GM13976 (cell line): ENCODE results near the gene OPRPN.

Experiments used
- DNase-seq: peaks from one replicate; pipeline ENCODE4 v3.0.0; 2012; ENCODE audit warnings: low spot score
- in situ Hi-C: fragments of 300-500 bp; cut with MboI; formaldehyde crosslinking; loops from one replicate; pipeline ENCODE4 v1.12.0; 2022; ENCODE audit warnings: low sequenced_read_pairs, mixed read lengths, inconsistent platforms; ENCODE audit not compliant: unreplicated experiment
- TF ChIP-seq, protein P1 (sequence below): IDR thresholded peaks from 2 replicates; pipeline ENCODE4 v1.5.1; 2012; ENCODE audit warnings: borderline replicate concordance, mild to moderate bottlenecking; ENCODE audit not compliant: insufficient read depth; ENCODE audit errors: extremely low read depth, missing control alignments, control extremely low read depth

OPRPN gene, protein sequence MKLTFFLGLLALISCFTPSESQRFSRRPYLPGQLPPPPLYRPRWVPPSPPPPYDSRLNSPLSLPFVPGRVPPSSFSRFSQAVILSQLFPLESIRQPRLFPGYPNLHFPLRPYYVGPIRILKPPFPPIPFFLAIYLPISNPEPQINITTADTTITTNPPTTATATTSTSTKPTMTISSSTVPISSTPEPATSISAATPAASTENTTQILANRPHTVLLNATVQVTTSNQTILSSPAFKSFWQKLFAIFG

GRCh38 chr4:70397580-70397979 lies at the start of gene OPRPN:
Gene OPRPN, plus strand, starts transcription at chr4:70397940. Its CDS starts 1,346 bp downstream, at chr4:70399286.
- TF ChIP-seq, protein P1, sequence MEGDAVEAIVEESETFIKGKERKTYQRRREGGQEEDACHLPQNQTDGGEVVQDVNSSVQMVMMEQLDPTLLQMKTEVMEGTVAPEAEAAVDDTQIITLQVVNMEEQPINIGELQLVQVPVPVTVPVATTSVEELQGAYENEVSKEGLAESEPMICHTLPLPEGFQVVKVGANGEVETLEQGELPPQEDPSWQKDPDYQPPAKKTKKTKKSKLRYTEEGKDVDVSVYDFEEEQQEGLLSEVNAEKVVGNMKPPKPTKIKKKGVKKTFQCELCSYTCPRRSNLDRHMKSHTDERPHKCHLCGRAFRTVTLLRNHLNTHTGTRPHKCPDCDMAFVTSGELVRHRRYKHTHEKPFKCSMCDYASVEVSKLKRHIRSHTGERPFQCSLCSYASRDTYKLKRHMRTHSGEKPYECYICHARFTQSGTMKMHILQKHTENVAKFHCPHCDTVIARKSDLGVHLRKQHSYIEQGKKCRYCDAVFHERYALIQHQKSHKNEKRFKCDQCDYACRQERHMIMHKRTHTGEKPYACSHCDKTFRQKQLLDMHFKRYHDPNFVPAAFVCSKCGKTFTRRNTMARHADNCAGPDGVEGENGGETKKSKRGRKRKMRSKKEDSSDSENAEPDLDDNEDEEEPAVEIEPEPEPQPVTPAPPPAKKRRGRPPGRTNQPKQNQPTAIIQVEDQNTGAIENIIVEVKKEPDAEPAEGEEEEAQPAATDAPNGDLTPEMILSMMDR = no peak
- no peak for DNase-seq
- in situ Hi-C loops = no loop called here

- TF ChIP-seq, protein P1 = no peak
- in situ Hi-C loops = no loop called here
- no peak for DNase-seq
Measured at GRCh38 chr4:70356185-70356584, 41.6 kb upstream of the OPRPN start.

DNA sequence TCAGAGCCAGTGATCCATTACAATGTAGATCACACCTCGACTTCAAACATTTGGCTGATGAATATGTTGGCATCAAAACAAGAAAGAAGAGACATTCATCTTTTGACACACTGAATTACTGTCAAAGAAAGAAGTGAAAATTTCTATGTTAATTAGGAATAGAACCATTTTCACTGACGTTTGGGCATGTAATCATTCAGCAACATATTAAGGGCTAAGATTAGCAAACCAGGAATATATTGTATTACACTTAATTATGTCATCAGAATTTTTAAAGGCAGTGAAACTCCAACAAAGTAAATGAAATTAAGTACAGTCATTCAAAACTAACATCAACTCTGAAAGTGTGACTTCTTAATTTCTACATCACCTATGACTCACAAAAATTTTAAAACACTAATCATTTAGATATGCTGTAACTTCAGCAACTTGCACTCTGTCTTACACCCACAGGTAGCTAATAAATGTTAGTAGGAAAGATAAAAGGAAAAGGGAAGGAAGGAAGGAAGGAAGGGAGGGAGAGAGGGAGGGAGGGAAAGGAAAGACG lies 38.6 kb upstream of the OPRPN start:
- TF ChIP-seq, protein P1 = no peak
- DNase-seq = no peak
- in situ Hi-C loops = no loop called here

DNA sequence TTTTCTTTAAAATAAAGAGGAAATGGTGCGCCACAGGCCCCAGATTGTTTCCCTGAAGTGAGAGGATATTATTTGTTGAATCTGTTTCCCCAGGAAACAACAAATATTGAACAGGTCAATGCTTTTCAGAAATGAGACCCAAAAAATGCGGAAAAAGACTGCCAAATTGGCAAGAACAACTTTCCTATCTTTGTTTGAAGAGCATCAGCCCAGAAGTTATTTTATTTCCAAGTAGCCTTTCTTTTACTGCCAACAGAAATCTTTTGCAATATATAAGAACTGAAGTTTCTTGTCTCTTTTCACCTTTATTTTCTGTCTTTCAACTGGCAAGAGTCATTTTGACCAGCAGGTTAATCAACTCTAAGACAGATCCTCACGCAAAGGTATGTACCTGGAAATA lies 37.3 kb upstream of the OPRPN start, which contains the start of gene SMR3A:
SMR3A (plus strand) TSS at position 301 of the 400 bp plus-strand sequence. CDS start 1,356 bp downstream, outside the sequence.
- TF ChIP-seq, protein P1 = no peak
- in situ Hi-C loops = no loop called here
- no peak for DNase-seq

DNA sequence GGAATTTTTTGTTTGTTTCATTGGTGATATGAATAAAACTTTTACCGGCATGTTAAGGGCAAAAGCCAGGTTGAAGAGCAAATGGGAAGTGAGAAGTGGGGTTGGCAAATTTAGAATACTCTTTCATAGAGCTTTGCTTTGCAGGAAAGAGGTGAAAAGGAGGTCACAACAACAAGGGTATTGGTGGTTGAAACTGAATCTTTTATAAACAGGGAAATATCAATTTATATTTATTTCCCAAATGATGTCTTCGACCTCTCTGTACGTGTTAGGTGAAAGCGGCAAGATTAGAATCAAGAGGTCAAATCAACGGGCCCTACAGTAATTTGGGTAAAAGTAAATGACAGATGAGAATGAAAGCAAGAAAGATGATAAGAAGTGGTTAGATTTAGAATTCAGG lies 33.7 kb upstream of the OPRPN start:
- TF ChIP-seq, protein P1 = no peak
- no peak for DNase-seq
- in situ Hi-C loops = no loop called here

DNA sequence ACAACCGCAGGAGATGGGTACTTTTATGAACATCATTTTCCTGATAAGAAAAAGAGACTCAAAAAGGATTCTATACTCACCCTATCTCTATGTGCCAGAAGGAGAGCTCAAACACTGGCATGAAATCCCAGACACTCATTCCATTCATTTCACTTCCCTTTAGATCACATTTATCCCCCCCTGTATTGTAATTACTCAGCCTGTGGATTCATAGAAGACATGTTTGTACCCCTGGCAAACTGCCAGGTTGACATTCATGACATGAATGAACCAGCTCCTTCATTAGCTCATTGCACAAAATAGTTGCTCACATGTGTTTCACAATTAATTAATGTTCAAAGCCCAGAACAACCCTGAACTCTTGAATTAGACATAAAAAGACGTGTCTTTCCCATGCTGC lies 32.3 kb upstream of the OPRPN start:
- in situ Hi-C loops = no loop called here
- TF ChIP-seq, protein P1 = no peak
- no peak for DNase-seq
